GM12892 (cell line): ENCODE measurements around the gene PEAR1.

Experiments used
- POLR2A ChIP-seq: IDR thresholded peaks from 2 replicates; pipeline ENCODE4 v1.6.1; 2011; ENCODE audit warnings: low read depth, low read length, control low read depth
- POLR2AphosphoS5 ChIP-seq: IDR thresholded peaks from 2 replicates; pipeline ENCODE4 v1.6.1; 2011; ENCODE audit warnings: low read depth, low read length, control low read depth
- TAF1 ChIP-seq: IDR thresholded peaks from 2 replicates; pipeline ENCODE4 v1.6.1; 2011; ENCODE audit warnings: low read depth, mild to moderate bottlenecking, control low read depth, low read length, borderline replicate concordance

GRCh38 chr1:156864796-156865195 lies 28.7 kb upstream of the PEAR1 start:
- no peak for TF ChIP-seq TAF1
- TF ChIP-seq POLR2AphosphoS5: no peak
- TF ChIP-seq POLR2A: no peak
